GM20000 (cell line): ENCODE results near the gene INPP5B.

Experiments
- DNase-seq: peaks from one replicate; pipeline ENCODE4 v3.0.0; 2012; ENCODE audit warnings: low spot score
- TF ChIP-seq, protein P1 (sequence below): IDR thresholded peaks from 2 replicates; pipeline ENCODE4 v1.5.1; 2012; ENCODE audit warnings: mild to moderate bottlenecking, control low read depth; ENCODE audit errors: extremely low read depth, missing control alignments

INPP5B gene

DNA sequence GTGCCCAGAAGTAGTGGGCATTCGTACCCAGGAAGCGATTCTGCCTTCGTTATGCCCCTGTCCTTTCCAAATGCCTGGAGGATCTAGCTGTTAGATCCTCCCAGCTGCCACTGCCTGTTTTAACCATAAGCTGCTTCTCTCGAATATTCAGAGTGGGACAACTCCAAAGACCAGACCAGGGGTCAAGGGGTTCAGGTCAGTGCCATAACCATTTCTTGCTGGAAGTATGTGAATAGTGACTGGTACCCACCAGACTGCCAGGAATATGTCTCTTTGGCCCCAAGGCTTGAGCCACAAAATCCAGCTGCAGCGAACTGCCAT lies 86.5 kb downstream of the INPP5B start:
- no peak for DNase-seq
- TF ChIP-seq, protein P1, sequence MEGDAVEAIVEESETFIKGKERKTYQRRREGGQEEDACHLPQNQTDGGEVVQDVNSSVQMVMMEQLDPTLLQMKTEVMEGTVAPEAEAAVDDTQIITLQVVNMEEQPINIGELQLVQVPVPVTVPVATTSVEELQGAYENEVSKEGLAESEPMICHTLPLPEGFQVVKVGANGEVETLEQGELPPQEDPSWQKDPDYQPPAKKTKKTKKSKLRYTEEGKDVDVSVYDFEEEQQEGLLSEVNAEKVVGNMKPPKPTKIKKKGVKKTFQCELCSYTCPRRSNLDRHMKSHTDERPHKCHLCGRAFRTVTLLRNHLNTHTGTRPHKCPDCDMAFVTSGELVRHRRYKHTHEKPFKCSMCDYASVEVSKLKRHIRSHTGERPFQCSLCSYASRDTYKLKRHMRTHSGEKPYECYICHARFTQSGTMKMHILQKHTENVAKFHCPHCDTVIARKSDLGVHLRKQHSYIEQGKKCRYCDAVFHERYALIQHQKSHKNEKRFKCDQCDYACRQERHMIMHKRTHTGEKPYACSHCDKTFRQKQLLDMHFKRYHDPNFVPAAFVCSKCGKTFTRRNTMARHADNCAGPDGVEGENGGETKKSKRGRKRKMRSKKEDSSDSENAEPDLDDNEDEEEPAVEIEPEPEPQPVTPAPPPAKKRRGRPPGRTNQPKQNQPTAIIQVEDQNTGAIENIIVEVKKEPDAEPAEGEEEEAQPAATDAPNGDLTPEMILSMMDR, result no peak

DNA sequence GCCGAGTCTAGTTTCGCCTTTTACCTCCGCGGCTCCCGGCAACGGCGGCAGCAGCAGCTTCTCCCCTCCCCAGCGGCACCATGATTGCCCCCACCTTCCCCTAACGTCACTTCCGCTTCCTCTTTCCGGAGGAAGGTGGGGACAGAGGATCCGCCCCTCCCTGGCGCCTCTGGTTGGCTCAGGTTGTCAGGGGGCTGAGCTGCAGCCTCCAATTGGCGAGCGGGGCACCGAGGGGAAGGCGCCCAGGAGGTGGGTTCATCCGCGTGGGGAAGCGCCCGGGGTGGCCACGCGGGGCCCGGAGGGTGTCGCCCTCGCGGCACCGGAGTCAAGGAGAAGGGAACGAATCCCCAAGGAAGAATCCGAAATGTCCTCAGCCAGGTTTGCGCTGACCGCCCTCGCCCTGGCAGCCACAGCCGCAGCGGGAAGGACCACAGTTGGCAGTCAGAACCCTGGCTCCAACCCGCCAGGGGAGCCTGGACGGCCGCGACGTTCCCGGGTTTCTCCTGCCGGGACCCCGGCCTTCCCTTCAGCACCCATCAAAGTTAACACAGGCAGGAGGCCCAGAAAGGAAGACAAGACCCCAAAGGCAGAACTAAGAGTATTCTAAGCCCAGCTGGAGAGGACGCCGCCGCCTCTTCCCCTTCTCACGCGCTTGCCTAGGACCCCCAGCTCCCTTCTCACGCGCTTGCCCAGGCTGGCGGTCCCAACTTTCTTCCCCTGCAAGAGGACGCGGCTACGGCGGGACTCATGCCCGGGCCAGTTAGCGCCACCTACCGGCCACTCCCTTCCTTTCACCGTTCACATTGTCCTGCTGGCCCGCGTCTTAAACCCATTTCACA lies 87.1 kb downstream of the INPP5B start, which contains the start of gene MTF1:
MTF1 (minus strand) TSS at position 86 of the 839 bp plus-strand sequence. CDS start 1,934 bp downstream, outside the sequence.
- TF ChIP-seq, protein P1, result peak; percentile 65
- peak; percentile 97 for DNase-seq

DNA sequence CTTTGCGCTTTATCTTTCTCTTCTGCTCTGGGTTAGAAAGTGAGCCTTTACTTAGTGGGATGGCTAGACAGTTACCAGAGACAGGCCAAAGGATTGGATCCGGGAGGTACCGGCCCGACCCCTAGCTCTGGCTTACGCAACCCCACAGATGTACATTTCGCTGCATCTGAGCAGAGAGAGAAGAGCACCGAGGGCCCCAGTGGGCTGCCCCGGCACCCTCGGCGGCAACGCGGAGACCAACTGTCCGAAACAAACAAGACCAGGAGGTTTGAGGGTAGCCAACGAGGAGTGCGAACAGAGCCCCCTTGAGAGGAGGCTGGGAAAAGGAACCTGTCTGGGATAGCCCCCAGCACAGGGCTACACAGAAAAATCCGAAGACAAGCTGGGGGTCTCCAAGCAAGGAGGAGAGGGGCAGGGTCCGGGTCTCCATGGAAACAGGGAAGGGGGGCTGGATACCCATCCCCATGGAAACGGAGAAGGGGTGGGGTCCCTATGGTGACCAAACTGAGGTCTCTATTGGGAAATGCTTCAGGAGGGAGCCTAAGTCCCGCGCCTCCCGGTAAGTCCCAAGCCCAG lies 87.8 kb downstream of the INPP5B start:
- DNase-seq, result no peak
- TF ChIP-seq, protein P1, result no peak

DNA sequence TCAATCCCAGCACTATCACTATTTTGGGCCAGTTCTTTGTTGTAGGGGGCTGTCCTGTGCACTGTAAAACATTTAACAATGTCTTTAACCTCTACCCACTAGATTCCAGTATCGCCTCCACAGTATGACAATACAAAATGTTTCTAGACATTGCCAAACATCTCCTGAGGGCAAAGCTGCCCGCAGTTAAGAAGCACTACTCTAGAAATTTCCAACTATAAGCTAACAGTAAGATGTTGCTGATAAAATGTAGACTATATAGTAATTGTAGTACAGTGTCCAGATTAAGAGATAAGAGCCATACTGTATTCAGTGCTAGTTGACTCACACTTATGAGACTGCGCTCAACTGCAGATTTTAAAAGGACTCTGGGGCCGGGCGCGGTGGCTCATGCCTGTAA lies 92.4 kb downstream of the INPP5B start:
- TF ChIP-seq, protein P1, result no peak
- no peak for DNase-seq

DNA sequence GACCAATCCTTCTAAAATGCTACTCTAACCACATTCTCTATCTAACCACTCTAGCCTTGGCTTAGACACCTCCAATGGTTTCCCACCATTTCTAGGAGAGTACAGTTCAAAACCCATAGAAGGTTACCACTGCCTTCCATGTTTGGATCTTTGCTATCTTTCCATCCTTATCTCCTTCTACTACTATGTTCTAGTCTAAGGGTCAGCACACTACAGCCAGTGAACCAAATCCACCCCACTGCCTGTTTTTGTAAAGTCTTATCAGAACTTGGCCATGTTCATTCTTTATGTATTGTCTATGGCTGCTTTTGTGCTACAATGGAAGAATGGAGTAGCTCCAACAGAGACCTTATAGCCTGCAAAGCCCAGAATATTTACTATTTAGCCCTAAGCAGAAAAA lies 93.7 kb downstream of the INPP5B start:
- DNase-seq, result no peak
- TF ChIP-seq, protein P1, result no peak

DNA sequence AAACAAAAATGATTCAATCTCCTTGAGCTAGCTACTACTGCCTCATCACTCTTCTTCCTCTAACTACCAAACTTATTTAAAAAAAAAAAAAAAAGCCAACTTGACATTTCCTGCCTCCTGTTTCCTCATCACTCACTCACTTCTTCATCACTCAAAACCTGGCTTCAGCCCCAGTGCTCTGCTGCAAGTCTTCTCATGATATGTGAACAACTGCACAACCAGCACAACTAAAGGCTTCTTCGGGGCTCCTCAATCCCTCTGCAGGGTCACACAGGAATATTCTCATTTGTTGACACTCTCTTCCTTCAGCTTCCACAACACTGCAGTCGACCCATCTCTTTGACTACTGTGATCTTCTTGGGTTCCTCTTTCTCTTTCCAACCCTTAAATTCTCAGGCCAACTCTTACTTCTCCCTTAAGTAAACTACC lies 95.1 kb downstream of the INPP5B start:
- DNase-seq, result no peak
- TF ChIP-seq, protein P1, result no peak

DNA sequence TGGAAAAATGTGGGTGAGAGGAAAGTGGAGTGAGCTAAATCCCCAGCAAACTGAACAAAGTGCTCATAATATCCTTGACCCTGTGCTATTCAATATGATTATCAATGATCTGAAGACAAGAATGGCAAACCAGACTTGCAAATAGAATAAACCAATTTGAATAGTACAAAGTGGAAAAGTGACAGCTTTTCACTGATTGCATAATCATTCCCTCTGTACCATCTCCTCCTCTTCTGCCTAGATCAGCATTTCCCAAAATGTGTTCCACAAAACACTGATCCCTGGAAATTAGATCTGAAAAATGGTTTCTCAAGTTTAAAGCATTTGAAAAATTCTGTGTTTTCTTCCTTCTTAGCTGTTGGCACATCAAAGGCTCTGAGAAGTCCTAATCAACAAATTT lies 95.6 kb downstream of the INPP5B start:
- TF ChIP-seq, protein P1, result no peak
- no peak for DNase-seq
